Measurements from ENCODE around the gene LCN6.

DNA sequence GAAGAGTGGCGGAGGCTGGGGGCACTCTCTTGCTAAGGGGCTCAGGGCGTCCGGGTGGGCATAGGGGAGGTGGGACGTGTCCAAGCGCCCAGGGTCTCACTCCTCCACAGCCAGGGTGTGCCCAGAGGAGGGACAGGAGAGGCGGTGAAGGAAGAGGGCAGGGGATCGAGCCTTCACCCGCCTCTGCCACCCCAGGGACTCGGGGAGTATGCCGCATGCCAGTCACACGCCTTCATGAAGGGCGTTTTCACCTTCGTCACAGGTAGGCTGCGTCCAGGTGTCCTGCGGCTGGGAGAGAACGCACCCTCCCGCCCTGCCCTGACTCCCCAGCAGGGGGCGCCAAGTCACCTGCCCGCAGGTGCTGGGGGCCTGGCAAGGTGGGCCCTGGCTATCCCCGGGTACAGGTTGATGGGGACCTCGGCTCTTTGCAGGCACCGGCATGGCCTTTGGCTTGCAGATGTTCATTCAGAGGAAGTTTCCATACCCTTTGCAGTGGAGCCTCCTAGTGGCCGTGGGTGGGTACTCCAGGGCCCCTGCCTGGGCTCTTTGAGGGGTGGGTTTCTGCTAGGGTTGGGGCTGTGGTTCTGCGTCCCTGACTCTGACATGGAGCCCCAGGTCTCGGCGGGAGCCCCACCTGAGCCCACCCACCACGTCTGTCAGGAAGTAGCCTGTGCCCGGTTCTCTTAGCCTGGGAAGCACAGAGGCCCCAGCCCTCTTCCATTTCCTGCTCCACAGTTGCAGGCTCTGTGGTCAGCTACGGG lies 43.4 kb upstream of the LCN6 start:
- TF ChIP-seq EZH2 (IDR thresholded peaks at IDR 0.05; ENCODE audit: borderline replicate concordance, insufficient read depth, low read depth, low read length, poor library complexity, severe bottlenecking) (no peak), CTCF (IDR thresholded peaks at IDR 0.05) (peak; percentile 97)
